Aorta (tissue), 5 donors: ENCODE data around the gene TAF4. TPM values are rescaled to one million over a fixed set of nuclear protein-coding genes. Genes with fewer than 3 reads are reported as not detected.

ENCODE experiments used
- ATAC-seq: fragments of 200-7000 bp; cut with Tn5 transposase; one replicate; pipeline ENCODE4 v1.9.1; 2022; ENCODE audit warnings: moderate library complexity; ENCODE audit not compliant: low FRiP score
- DNase-seq, 2 donors: peaks; one replicate each; pipeline ENCODE4 v3.0.0-alpha.2; 2020
- H3K27ac ChIP-seq, 2 donors: one replicate each; pipeline ENCODE4 v1.5.1; 2013; ENCODE audit warnings: low read length in 2 of 2, mild to moderate bottlenecking in 2 of 2, moderate library complexity in 2 of 2, control low read depth in 1 of 2, inconsistent platforms in 1 of 2, low read depth in 1 of 2
- H3K27me3 ChIP-seq, 2 donors: one replicate each; pipeline ENCODE4 v1.6.1; 2013; ENCODE audit warnings: control low read depth in 1 of 2, low read length in 1 of 2, mild to moderate bottlenecking in 1 of 2, moderate library complexity in 1 of 2; ENCODE audit not compliant: insufficient read depth in 2 of 2, control insufficient read depth in 1 of 2
- H3K36me3 ChIP-seq, 2 donors: one replicate each; pipeline ENCODE4 v1.6.1; 2013; ENCODE audit warnings: control low read depth in 1 of 2, low read length in 1 of 2, mild to moderate bottlenecking in 1 of 2; ENCODE audit not compliant: insufficient read depth in 2 of 2, control insufficient read depth in 1 of 2
- H3K4me1 ChIP-seq, 2 donors: one replicate each; pipeline ENCODE4 v1.6.1; 2013; ENCODE audit warnings: low read length in 2 of 2, control low read depth in 1 of 2, mild to moderate bottlenecking in 1 of 2, moderate library complexity in 1 of 2; ENCODE audit not compliant: insufficient read depth in 2 of 2, control insufficient read depth in 1 of 2
- H3K4me3 ChIP-seq, 2 donors: one replicate each; pipeline ENCODE4 v1.5.1; 2013; ENCODE audit warnings: low read length in 2 of 2, control low read depth in 1 of 2, mild to moderate bottlenecking in 1 of 2
- H3K9me3 ChIP-seq: one replicate; pipeline ENCODE4 v1.6.1; 2013; ENCODE audit warnings: mild to moderate bottlenecking, low read length; ENCODE audit not compliant: control insufficient read depth
- WGBS, 2 donors: extraction: QIAGEN DNeasy Blood & Tissue Kit; methylation state at CpG; one replicate each; pipeline ENCODE4 v1.1.7; 2013; 5-methylcytosine and 5-hydroxymethylcytosine counted together
- intact Hi-C, 2 donors: fragments of 100-400 bp; cut with DNase I; formaldehyde crosslinking; loops; one replicate each; pipeline versions ENCODE4 v1.14.2 to v1.15.0; 2022
- polyA plus RNA-seq, 2 donors: library from polyadenylated mRNA; stranded (reverse); fragments of 200-250 nt; gene quantifications; one replicate each; pipeline ENCODE4 v1.2.3, GENCODE V29; 2013
- total RNA-seq, 2 donors: library from RNA; stranded (reverse); fragmentation: NEBNext Ultra II Directional; extraction: Animal tissue kit (Norgen Biotek cat#: 25700); gene quantifications; one replicate each; pipeline ENCODE4 v1.2.1, GENCODE V29; 2021
- donor health status: healthy with polysubstance abuse.
- donor health status: Bipolar disorder and iron deficiency.
- donor health status: DM: no; HTN: no; CAD: no.
- donor health status: DM: no; HTN: no; CAD: no.
- donor health status: DM: yes; HTN: yes; CAD: no.

Gene TAF4
- total and polyA plus RNA-seq, 4 donors: 2.5 to 19.5 (median 9.0) TPM

DNA sequence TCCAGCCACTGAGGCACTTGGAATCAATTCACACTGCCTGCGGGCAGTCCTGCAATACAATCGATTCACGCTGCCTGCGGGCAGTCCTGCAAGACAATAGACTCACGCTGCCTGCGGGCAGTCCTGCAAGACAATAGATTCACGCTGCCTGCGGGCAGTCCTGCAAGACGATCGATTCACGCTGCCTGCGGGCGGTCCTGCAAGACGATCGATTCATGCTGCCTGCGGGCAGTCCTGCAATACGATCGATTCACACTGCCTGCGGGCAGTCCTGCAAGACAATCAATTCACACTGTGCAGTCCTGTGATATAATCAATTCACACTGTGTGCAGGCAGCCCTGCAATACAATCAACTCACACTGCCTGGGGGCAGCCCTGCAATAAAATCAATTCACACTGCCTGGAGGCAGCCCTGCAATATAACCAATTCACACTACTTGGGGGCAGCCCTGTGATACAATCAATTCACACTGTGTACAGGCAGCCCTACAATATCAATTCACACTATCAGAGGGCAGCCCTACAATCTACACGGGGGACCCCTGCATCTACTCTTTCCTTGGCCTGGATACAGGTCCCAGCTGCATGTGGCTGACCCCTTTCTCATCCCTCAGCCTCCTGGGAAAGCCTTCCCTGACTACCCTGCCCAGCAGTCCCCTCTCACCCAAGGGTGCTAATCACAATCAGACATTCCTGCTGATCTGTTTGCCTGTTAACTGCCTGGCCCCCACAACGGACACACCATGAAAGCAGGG, 10.4 kb downstream of the TAF4 start:
- Histone ChIP-seq H3K9me3 (no peaks in the 10 kb centered on the region), H3K4me3 (no peak overlapping the region), H3K4me1 (no peaks in the 10 kb centered on the region), H3K36me3 (no peaks in the 10 kb centered on the region), H3K27me3 (no peaks in the 10 kb centered on the region), H3K27ac (no peak overlapping the region)
- DNase-seq (no peak), ATAC-seq (no peak)
- intact Hi-C loops: no loop called here
- WGBS, 2 donors: 95 to 97% methylated on average over 21 of the region's 21 CpGs

DNA sequence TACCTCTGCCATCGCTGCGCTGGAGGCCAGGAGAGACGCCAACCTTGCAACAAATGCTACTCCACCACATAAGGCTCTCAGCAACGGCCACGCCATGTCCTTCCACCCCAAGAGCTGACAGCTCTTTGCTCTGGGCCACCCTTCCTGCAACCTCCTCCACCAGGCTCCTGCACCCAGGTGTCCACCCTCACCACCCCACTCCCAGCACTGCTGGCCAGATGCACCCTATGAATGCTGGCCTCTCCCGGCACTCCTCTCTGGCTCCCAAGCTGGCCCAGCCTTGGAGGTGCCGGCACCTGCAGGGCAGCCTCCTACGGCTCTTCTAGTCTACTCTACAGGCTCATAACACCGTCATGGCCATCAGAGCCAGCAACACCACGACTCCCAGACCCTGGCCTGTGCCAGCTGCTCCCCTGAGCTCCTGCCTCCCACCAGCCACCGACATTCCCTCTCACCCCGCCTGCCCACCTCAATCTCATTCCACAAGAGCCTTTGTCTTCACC, 11.2 kb downstream of the TAF4 start:
- Histone ChIP-seq H3K27me3 (no peaks in the 10 kb centered on the region), H3K9me3 (no peaks in the 10 kb centered on the region), H3K27ac (no peak overlapping the region), H3K4me1 (no peaks in the 10 kb centered on the region), H3K4me3 (no peak overlapping the region), H3K36me3 (no peaks in the 10 kb centered on the region)
- DNase-seq (no peak), ATAC-seq (no peak)
- 93 to 96% methylated on average over 12 of the region's 12 CpGs for WGBS, 2 donors
- intact Hi-C loops: no loop called here

DNA sequence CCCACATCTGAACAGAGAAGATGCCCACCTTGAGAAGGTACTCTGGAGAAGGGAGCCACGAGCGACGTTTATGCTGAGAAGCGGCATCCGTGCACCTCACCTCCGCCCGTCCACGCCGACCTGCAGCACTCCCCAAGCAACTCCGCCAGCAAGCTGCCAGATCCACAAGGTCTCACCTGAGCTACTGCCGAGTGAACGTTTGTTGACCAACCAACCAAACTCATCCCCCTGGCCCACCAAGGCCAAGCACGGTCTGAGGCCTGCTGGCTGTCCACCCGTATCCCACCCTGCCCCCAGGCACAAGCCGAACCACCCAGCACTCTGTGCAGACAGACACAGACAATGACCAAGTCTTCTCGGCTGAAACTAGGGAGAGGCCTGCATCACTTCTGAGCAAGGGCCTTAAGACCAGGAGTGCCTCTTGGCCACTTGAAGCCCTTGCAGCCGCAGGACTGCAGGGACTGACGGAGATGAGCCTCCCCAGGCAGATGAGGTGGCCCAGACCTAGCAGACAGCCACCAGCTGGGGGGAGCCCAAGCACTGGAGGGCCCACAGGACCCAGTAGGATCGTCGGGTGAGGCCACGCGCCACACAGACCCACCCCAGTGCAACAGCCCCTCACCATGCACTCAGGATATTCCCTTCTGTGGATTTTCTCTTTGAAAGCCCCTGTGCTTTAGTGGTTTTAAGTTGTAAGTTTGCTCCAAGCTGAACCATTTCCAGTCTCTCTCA, 12.1 kb downstream of the TAF4 start:
- H3K36me3 ChIP-seq: no peaks in the 10 kb centered on the region
- WGBS, 2 donors: 94 to 97% methylated on average over 22 of the region's 22 CpGs
- ATAC-seq (no peak), DNase-seq (peak in 1 of 2 donors; percentile 47)
- H3K27ac ChIP-seq: no peak overlapping the region
- H3K27me3 ChIP-seq: no peaks in the 10 kb centered on the region
- no peak overlapping the region for H3K4me3 ChIP-seq
- H3K9me3 ChIP-seq: no peaks in the 10 kb centered on the region
- intact Hi-C loops: no loop called here
- no peaks in the 10 kb centered on the region for H3K4me1 ChIP-seq

GRCh38 chr20:62052842-62053464, 12.7 kb downstream of the TAF4 start:
- H3K4me3 ChIP-seq: no peak overlapping the region
- H3K4me1 ChIP-seq: no peaks in the 10 kb centered on the region
- intact Hi-C loops: no loop called here
- DNase-seq: peak in 1 of 2 donors; percentile 59
- 93 to 94% methylated on average over 26 of the region's 26 CpGs for WGBS, 2 donors
- H3K27ac ChIP-seq: no peak overlapping the region
- H3K9me3 ChIP-seq: no peaks in the 10 kb centered on the region
- no peak for ATAC-seq
- no peaks in the 10 kb centered on the region for H3K27me3 ChIP-seq
- no peaks in the 10 kb centered on the region for H3K36me3 ChIP-seq

DNA sequence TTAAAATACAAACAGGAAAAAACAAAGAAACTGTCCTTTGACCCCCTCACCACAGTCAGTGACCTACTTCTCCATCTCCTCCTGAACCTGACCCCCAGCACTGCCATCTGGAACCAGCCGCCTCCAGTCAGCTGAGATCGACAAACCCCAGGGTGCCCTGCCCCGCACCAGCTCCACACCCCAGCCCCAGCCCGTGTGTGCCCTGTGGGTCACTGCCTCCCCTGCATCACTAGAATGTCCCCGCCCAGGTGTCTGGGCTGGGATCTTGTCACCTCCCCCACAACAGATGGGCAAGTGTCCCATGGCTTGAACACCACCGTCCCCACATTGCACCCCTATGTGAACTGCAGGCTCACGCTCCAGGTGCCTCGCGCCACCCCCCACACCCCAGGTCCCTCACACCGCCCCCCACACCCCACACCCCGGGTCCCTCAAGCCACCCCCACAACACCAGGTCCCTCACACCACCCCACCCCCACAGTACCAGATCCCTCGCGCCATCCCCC, 13.3 kb downstream of the TAF4 start:
- DNase-seq (peak in 1 of 2 donors; percentile 72), ATAC-seq (no peak)
- WGBS, 2 donors: 84 to 92% methylated on average over 13 of the region's 13 CpGs
- Histone ChIP-seq H3K9me3 (no peaks in the 10 kb centered on the region), H3K27ac (no peak overlapping the region), H3K4me1 (no peaks in the 10 kb centered on the region), H3K27me3 (no peaks in the 10 kb centered on the region), H3K36me3 (no peaks in the 10 kb centered on the region), H3K4me3 (no peak overlapping the region)
- intact Hi-C loops: no loop called here

DNA sequence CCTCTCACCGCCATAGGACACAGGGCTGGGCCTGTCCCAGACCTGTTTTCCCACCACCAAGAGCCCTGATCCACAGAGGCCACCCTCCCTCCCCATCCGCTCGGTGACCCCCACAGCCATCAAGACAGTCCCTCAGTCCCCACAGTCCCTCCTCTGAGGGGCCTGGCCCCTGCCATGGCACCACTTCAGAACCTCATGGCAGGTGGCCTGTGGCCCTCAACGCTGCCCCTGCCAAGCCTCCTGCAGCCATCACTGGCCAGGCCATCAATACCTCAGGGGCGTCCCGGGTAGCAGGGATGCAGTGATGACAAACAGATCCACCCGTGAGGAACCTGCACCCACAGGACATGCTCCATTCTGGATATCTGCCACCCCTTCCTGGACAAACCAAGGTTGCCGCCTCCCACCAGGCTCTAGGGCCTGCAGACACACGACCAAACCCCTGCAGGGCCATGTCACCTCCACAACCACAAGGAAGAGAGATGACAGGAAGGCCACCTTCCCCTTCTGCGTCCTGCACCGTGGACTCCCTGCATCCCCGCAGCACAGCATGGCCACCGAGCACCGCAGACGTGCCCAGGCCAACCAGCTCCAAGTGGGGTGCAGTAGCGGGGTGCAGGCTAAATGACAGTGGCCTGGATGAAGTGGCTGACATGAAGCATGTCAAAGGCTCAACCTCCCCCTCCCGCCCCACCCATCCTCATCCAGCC, 14.0 kb downstream of the TAF4 start:
- H3K4me1 ChIP-seq: no peaks in the 10 kb centered on the region
- peak in 1 of 2 donors; percentile 65 for DNase-seq
- intact Hi-C loops: no loop called here
- H3K27ac ChIP-seq: no peak overlapping the region
- ATAC-seq: no peak
- H3K36me3 ChIP-seq: no peaks in the 10 kb centered on the region
- H3K9me3 ChIP-seq: no peaks in the 10 kb centered on the region
- H3K4me3 ChIP-seq: no peak overlapping the region
- no peaks in the 10 kb centered on the region for H3K27me3 ChIP-seq
- WGBS, 2 donors: 86 to 89% methylated on average over 17 of the region's 17 CpGs

GRCh38 chr20:62051144-62051543, 14.5 kb downstream of the TAF4 start:
- ATAC-seq (no peak), DNase-seq (peak in 1 of 2 donors; percentile 75)
- Histone ChIP-seq H3K27me3 (no peaks in the 10 kb centered on the region), H3K4me3 (no peak overlapping the region), H3K4me1 (no peaks in the 10 kb centered on the region), H3K27ac (no peak overlapping the region), H3K9me3 (no peaks in the 10 kb centered on the region), H3K36me3 (no peaks in the 10 kb centered on the region)
- intact Hi-C loops: no loop called here
- 35 to 55% methylated on average over 12 to 16 of the region's 16 CpGs for WGBS, 2 donors
